Measurements from ENCODE around the gene USE1. TPM values are rescaled to one million over a fixed set of nuclear protein-coding genes. Genes with fewer than 3 reads are reported as not detected.

Gene USE1
- total and polyA plus RNA-seq, 9 of the 15 experiments (the other 6 are each of a cell fraction or from before 2014, with no cell fraction given), result 17.3 to 52.4 (median 34.0) TPM

- peak; percentile 27 to 77; a peak in 2 of 4 replicates for TF ChIP-seq UBTF (IDR thresholded peaks at IDR 0.05; ENCODE audit: borderline replicate concordance in 1 of 2, low read depth in 2 of 2, low read length in 2 of 2)
- no peak for TF ChIP-seq E2F3 (CRISPR knock-in tag; IDR thresholded peaks at IDR 0.05)
- TF ChIP-seq GTF2E2 (tag; IDR thresholded peaks at IDR 0.05), result no peak
- TF ChIP-seq THAP12 (CRISPR knock-in tag; IDR thresholded peaks at IDR 0.05), result 0 out of 2 replicates have a peak, but pooled peaks have one; percentile 44
- TF ChIP-seq RBM14 (IDR thresholded peaks at IDR 0.05; ENCODE audit: borderline replicate concordance, insufficient read depth, low read depth, low read length), result 0 out of 2 replicates have a peak, but pooled peaks have one; percentile 44
- TF ChIP-seq SMARCC2 (IDR thresholded peaks at IDR 0.05; ENCODE audit: low read depth), result peak; percentile 40; the same call in 1 of the 2 replicates
- no peak for TF ChIP-seq ZNF311 (CRISPR knock-in tag; IDR thresholded peaks at IDR 0.05)
- peak; percentile 61 for TF ChIP-seq RBBP5 (IDR thresholded peaks at IDR 0.05; ENCODE audit: borderline replicate concordance, insufficient read depth, low read length, poor library complexity, severe bottlenecking)
- no peak for TF ChIP-seq KHSRP (IDR thresholded peaks at IDR 0.05)
- peak; percentile 99 for TF ChIP-seq POLR2G (IDR thresholded peaks at IDR 0.05; ENCODE audit: low read depth, low read length)
- TF ChIP-seq CREM (IDR thresholded peaks at IDR 0.05; ENCODE audit: low read depth), result peak; percentile 87
These were observed 11.1 kb downstream of the USE1 start, which contains the start of gene OCEL1 (continued) for GRCh38 chr19:17226002-17226933.

All from K562 (cell line).